Endothelial cell of umbilical vein (primary cell): ENCODE measurements around the gene FES. TPM values are rescaled to one million over a fixed set of nuclear protein-coding genes. Genes with fewer than 3 reads are reported as not detected.

Source experiments
- BruUV-seq: library from RNA; stranded (reverse); fragments of 400-500 nt; replicated peaks from 2 replicates; lab custom pipeline; 2021; lab: Mats Ljungman, UMichigan
- CTCF ChIA-PET: fragments of 300-600, 350-600 bp; sonication (Branson Sonifier 250); formaldehyde crosslinking; loops from one replicate; lab custom pipeline; 2021; ENCODE audit warnings: antibody characterized with exemption, inconsistent platforms; lab: Charles Lee
- POLR2A ChIA-PET: fragments of 300-600, 350-600 bp; sonication (Branson Sonifier 250); formaldehyde crosslinking; loops from one replicate; lab custom pipeline; 2021; ENCODE audit warnings: antibody characterized with exemption, inconsistent platforms; lab: Charles Lee
- DNase-seq: peaks from one replicate; pipeline ENCODE4 v3.0.0-alpha.2; 2011; ENCODE audit warnings: low read depth, low spot score
- FAIRE-seq: peaks from 2 replicates; lab custom pipeline; 2011; peaks lifted over from hg19 to GRCh38; lab: Jason Lieb, UNC
- H2AFZ ChIP-seq: 2 replicates; pipeline ENCODE4 v1.6.0; 2012; ENCODE audit warnings: low read depth, low read length, control low read depth, inconsistent platforms
- H3K27ac ChIP-seq: 2 replicates; pipeline ENCODE4 v1.5.1; 2011; ENCODE audit warnings: low read depth, mild to moderate bottlenecking, control low read depth, low read length, moderate library complexity; ENCODE audit not compliant: insufficient read depth
- H3K27me3 ChIP-seq, 2 experiments: 2 replicates each; pipeline versions ENCODE4 v1.6.0 to v1.6.1; 2011; ENCODE audit warnings: low read length in 2 of 2, mixed read lengths in 1 of 2; ENCODE audit not compliant: control insufficient read depth in 2 of 2, insufficient read depth in 2 of 2
- H3K36me3 ChIP-seq, 2 experiments: 2 replicates in 1 of 2; 3 replicates in 1 of 2; pipeline ENCODE4 v1.5.1; 2011; ENCODE audit warnings: low read length in 2 of 2, mild to moderate bottlenecking in 1 of 2, moderate library complexity in 1 of 2; ENCODE audit not compliant: control insufficient read depth in 2 of 2, insufficient read depth in 2 of 2; ENCODE audit errors: extremely low read depth in 1 of 2
- H3K4me1 ChIP-seq: 3 replicates; pipeline ENCODE4 v1.5.1; 2011; ENCODE audit warnings: mild to moderate bottlenecking, low read length; ENCODE audit not compliant: control insufficient read depth, insufficient read depth; ENCODE audit errors: extremely low read depth
- H3K4me2 ChIP-seq: 2 replicates; pipeline ENCODE4 v1.6.1; 2011; ENCODE audit warnings: low read length, control low read depth, mixed read lengths; ENCODE audit not compliant: insufficient read depth
- H3K4me3 ChIP-seq, 3 experiments: fragments of 200-600 bp in 1 of 3; sonication (generic), shearing (Covaris generic) in 1 of 3; replicated peaks in 1 of 3; 2 replicates each; pipeline ENCODE4 v1.5.1; 2011 to 2016; ENCODE audit warnings: control low read depth in 3 of 3, low read length in 3 of 3, mild to moderate bottlenecking in 2 of 3, inconsistent platforms in 1 of 3, low read depth in 1 of 3, moderate library complexity in 1 of 3; ENCODE audit not compliant: insufficient read depth in 1 of 3
- H3K79me2 ChIP-seq: 2 replicates; pipeline ENCODE4 v1.6.0; 2012; ENCODE audit warnings: low read length, inconsistent platforms; ENCODE audit not compliant: control insufficient read depth, insufficient read depth
- H3K9ac ChIP-seq: replicated peaks from 2 replicates; pipeline ENCODE3; 2011; ENCODE audit warnings: low read length, control low read depth; ENCODE audit not compliant: insufficient read depth; ENCODE audit errors: extremely low read depth
- H3K9me1 ChIP-seq: replicated peaks from 3 replicates; pipeline ENCODE4 v1.6.0; 2011; ENCODE audit warnings: mild to moderate bottlenecking, low read length; ENCODE audit not compliant: control insufficient read depth, insufficient read depth; ENCODE audit errors: extremely low read depth
- H3K9me3 ChIP-seq: replicated peaks from 2 replicates; pipeline ENCODE4 v1.5.1; 2012; ENCODE audit warnings: low read length, inconsistent platforms; ENCODE audit not compliant: control insufficient read depth, insufficient read depth
- H4K20me1 ChIP-seq: replicated peaks from 2 replicates; pipeline ENCODE3; 2011; ENCODE audit warnings: mild to moderate bottlenecking, low read length; ENCODE audit not compliant: control insufficient read depth, insufficient read depth; ENCODE audit errors: extremely low read depth
- CTCF ChIP-seq, 2 donors: IDR thresholded peaks; 1 replicate in 1 of 2; 2 replicates in 1 of 2; pipeline ENCODE4 v1.5.1; 2011; ENCODE audit warnings: low read length in 2 of 2, mild to moderate bottlenecking in 2 of 2, moderate library complexity in 2 of 2, control low read depth in 1 of 2, inconsistent platforms in 1 of 2, low read depth in 1 of 2; ENCODE audit not compliant: insufficient read depth in 1 of 2; ENCODE audit errors: extremely low read depth in 1 of 2
- EZH2 ChIP-seq: IDR thresholded peaks from 2 replicates; pipeline ENCODE4 v1.6.1; 2012; ENCODE audit warnings: borderline replicate concordance, low read depth, mild to moderate bottlenecking, moderate library complexity, low read length, inconsistent platforms; ENCODE audit not compliant: severe bottlenecking
- FOS ChIP-seq: IDR thresholded peaks from 2 replicates; pipeline ENCODE4 v1.6.1; 2011; ENCODE audit warnings: mild to moderate bottlenecking, low read length, moderate library complexity, borderline replicate concordance; ENCODE audit not compliant: insufficient read depth
- GATA2 ChIP-seq: IDR thresholded peaks from 2 replicates; pipeline ENCODE4 v1.7.0; 2011; ENCODE audit warnings: low read depth, mild to moderate bottlenecking, moderate library complexity, mixed read lengths, low read length; ENCODE audit not compliant: insufficient read length, insufficient read depth
- JUN ChIP-seq: IDR thresholded peaks from 2 replicates; pipeline ENCODE4 v1.6.1; 2011; ENCODE audit warnings: borderline replicate concordance, low read depth; ENCODE audit not compliant: insufficient read length, insufficient read depth
- MYC ChIP-seq: IDR thresholded peaks from one replicate; pipeline ENCODE4 v1.6.1; 2011; ENCODE audit warnings: mild to moderate bottlenecking, low read depth, low read length
- POLR2A ChIP-seq: IDR thresholded peaks from 2 replicates; pipeline ENCODE4 v1.6.1; 2012; ENCODE audit warnings: low read depth, mild to moderate bottlenecking, control low read depth, low read length
- POLR2AphosphoS5 ChIP-seq: IDR thresholded peaks from 2 replicates; pipeline ENCODE4 v1.6.1; 2012; ENCODE audit warnings: low read depth, mild to moderate bottlenecking, control low read depth, low read length, moderate library complexity; ENCODE audit not compliant: insufficient read depth
- dilution Hi-C: fragments of 300-500 bp; cut with MboI; formaldehyde crosslinking; loops from one replicate; pipeline ENCODE4 v1.15.0; 2019; ENCODE audit warnings: low sequenced_read_pairs; ENCODE audit not compliant: extremely low pct_ligation_motif_present
- intact Hi-C: fragments of 100-400 bp; cut with micrococcal nuclease; formaldehyde crosslinking; loops from one replicate; pipeline ENCODE4 v1.10.0; 2022
- polyA plus RNA-seq, 4 experiments: library from polyadenylated mRNA; depleted of rRNA in 3 of 4; stranded (reverse) in 3 of 4; unstranded in 1 of 4; fragments of >200 nt; gene quantifications; 2 replicates each; pipeline versions ENCODE4 v1.2.1 to v1.2.3, GENCODE V29; 2011 to 2012; ENCODE audit warnings: missing spikeins in 1 of 4
- total RNA-seq: library from RNA; stranded (reverse); gene quantifications from 2 replicates; pipeline ENCODE4 v1.2.3, GENCODE V29; 2021

FES gene
- total and polyA plus RNA-seq, 2 donors (not counting 3 experiments of a cell fraction or from before 2014, with no cell fraction given): 41.5 to 58.1 TPM

DNA sequence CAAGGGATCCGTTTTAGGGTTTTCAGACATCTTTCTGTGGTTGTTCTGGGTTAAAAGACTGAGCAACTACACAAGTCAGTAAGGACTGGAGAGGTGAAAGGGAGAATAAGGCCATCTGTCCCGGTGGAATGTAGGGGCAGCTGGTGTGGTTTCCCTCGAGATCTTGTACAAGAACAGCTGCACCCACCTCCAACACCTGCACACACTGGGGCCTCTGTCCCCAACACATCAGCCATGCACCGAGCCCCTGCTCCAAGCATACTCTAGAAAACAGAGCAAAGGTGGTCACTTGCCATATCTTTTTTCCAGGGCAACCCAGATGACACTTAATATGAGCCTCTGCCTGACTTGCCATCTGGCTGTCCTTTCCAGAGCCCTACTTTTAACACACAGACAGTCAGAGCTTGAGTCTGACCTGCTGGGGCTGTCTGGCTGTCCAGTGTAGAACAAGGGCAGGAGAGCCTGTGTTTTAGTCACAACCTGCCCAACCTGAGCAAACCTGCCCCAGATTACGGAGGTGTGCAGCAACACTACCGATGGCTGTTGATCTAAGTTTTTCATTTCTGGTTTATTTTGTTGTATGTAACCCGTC, 31.0 kb downstream of the FES start:
- Histone ChIP-seq H3K9ac (no peak overlapping the region), H3K36me3 (peaks cover 7 to 72% of the 10 kb centered on the region in 2 experiments), H4K20me1 (no peaks in the 10 kb centered on the region), H2AFZ (no peak overlapping the region), H3K79me2 (no peaks in the 10 kb centered on the region), H3K4me3 (no peak overlapping the region), H3K9me3 (no peaks in the 10 kb centered on the region), H3K4me2 (no peak overlapping the region), H3K27ac (no peak overlapping the region), H3K27me3 (no peaks in the 10 kb centered on the region), H3K4me1 (no peaks in the 10 kb centered on the region), H3K9me1 (no peaks in the 10 kb centered on the region)
- FAIRE-seq (no peak), DNase-seq (no peak)
- dilution Hi-C loops (no loop called here), intact Hi-C loops (no loop called here)
- TF ChIP-seq CTCF (IDR thresholded peaks at IDR 0.05; ENCODE audit: extremely low read depth in 1 of 2, insufficient read depth in 1 of 2, low read depth in 1 of 2, low read length in 2 of 2) (no peak), FOS (no peak), GATA2 (no peak), JUN (no peak), POLR2A (no peak), POLR2AphosphoS5 (no peak), EZH2 (no peak), MYC (no peak)
- POLR2A ChIA-PET: no interaction called here
- no TSS peak for BruUV-seq
- CTCF ChIA-PET: no interaction called here
